PC-9 (cell line): Measurements from ENCODE around the gene NELFB. TPM values are rescaled to one million over a fixed set of nuclear protein-coding genes. Genes with fewer than 3 reads are reported as not detected.

Experiments used
- BruUV-seq: library from RNA; stranded (reverse); fragments of 400-500 nt; replicated peaks from 2 replicates; lab custom pipeline; 2021; lab: Mats Ljungman, UMichigan
- CTCF ChIA-PET: fragments of 300-600 bp; sonication (Branson Sonifier 250); formaldehyde crosslinking; loops from one replicate; lab custom pipeline; 2022; ENCODE audit warnings: antibody characterized with exemption; lab: Charles Lee
- POLR2A ChIA-PET: fragments of 300-600 bp; sonication (Branson Sonifier 250); formaldehyde crosslinking; loops from one replicate; lab custom pipeline; 2022; ENCODE audit warnings: antibody characterized with exemption; ENCODE audit not compliant: unreplicated experiment; lab: Charles Lee
- DNase-seq, 2 experiments: peaks; one replicate each; pipeline versions ENCODE4 v3.0.0 to v3.0.0-alpha.2; 2015 to 2022; ENCODE audit warnings: mixed read lengths in 1 of 2
- H2AFZ ChIP-seq: fragments of 200-600 bp; sonication (generic); 2 replicates; pipeline ENCODE4 v1.8.1; 2017; ENCODE audit warnings: antibody characterized with exemption
- H3F3A ChIP-seq: fragments of 200-600 bp; sonication (generic); 2 replicates; pipeline ENCODE4 v1.8.1; 2017; ENCODE audit warnings: antibody characterized with exemption, mild to moderate bottlenecking, low read depth; ENCODE audit not compliant: insufficient read depth
- H3K27ac ChIP-seq: fragments of 200-600 bp; sonication (generic); 2 replicates; pipeline ENCODE4 v1.6.1; 2016; ENCODE audit warnings: mixed run types
- H3K27me3 ChIP-seq: fragments of 200-600 bp; sonication (generic); 2 replicates; pipeline ENCODE4 v1.6.1; 2016; ENCODE audit warnings: low read depth, mixed run types; ENCODE audit not compliant: insufficient read depth
- H3K36me3 ChIP-seq: fragments of 200-600 bp; sonication (generic); 2 replicates; pipeline ENCODE4 v1.6.1; 2016; ENCODE audit warnings: low read depth, mixed run types
- H3K4me1 ChIP-seq: fragments of 200-600 bp; sonication (generic); replicated peaks from 2 replicates; pipeline ENCODE4 v1.6.1; 2016; ENCODE audit warnings: mixed run types; ENCODE audit not compliant: insufficient read depth
- H3K4me2 ChIP-seq: fragments of 200-600 bp; sonication (generic); 2 replicates; pipeline ENCODE4 v1.6.1; 2017; ENCODE audit warnings: mixed run types
- H3K4me3 ChIP-seq: fragments of 200-600 bp; sonication (generic); 2 replicates; pipeline ENCODE4 v1.6.1; 2016; ENCODE audit warnings: mixed run types
- H3K79me2 ChIP-seq: fragments of 200-600 bp; sonication (generic); 2 replicates; pipeline ENCODE4 v1.6.1; 2017; ENCODE audit warnings: low read depth, mixed run types
- H3K9me2 ChIP-seq: fragments of 200-600 bp; sonication (generic); 2 replicates; pipeline ENCODE4 v1.8.1; 2017; ENCODE audit warnings: mild to moderate bottlenecking; ENCODE audit not compliant: insufficient read depth
- H3K9me3 ChIP-seq: fragments of 200-600 bp; sonication (generic); 2 replicates; pipeline ENCODE4 v1.8.1; 2016; ENCODE audit warnings: low read depth; ENCODE audit not compliant: insufficient read depth
- H4K20me1 ChIP-seq: fragments of 200-600 bp; sonication (generic); 2 replicates; pipeline ENCODE4 v1.8.1; 2017; ENCODE audit not compliant: insufficient read depth
- CTCF ChIP-seq: fragments of 200-600 bp; sonication (generic); conservative IDR thresholded peaks from 2 replicates; pipeline ENCODE4 v1.6.1; 2017; ENCODE audit warnings: mixed run types, antibody characterized with exemption, mild to moderate bottlenecking, moderate library complexity
- EZH2 ChIP-seq: fragments of 200-600 bp; sonication (generic); IDR thresholded peaks from 2 replicates; pipeline ENCODE4 v1.8.0; 2017; ENCODE audit warnings: antibody characterized with exemption, low read depth
- intact Hi-C: fragments of 100-400 bp; cut with micrococcal nuclease; formaldehyde crosslinking; loops from one replicate; pipeline ENCODE4 v1.10.0; 2022; ENCODE audit not compliant: unreplicated experiment
- total RNA-seq: library from RNA; stranded (reverse); gene quantifications from 2 replicates; pipeline ENCODE4 v1.2.3, GENCODE V29; 2021

The NELFB gene
- total RNA-seq, 1 experiment from 2014 or later = 94.2 TPM

GRCh38 chr9:137244486-137245449, 10.4 kb upstream of the NELFB start:
- Histone ChIP-seq H3F3A (peaks cover 42% of the 10 kb centered on the region), H3K4me2 (no peak overlapping the region), H4K20me1 (peaks cover 29% of the 10 kb centered on the region), H2AFZ (no peak overlapping the region), H3K36me3 (peaks cover 21% of the 10 kb centered on the region; the same call in 1 of the 2 replicates), H3K27ac (no peak overlapping the region), H3K4me3 (no peak overlapping the region), H3K27me3 (no peaks in the 10 kb centered on the region), H3K9me3 (no peaks in the 10 kb centered on the region), H3K9me2 (no peaks in the 10 kb centered on the region), H3K4me1 (peaks cover 15% of the 10 kb centered on the region), H3K79me2 (peaks cover 29% of the 10 kb centered on the region)
- no TSS peak for BruUV-seq
- intact Hi-C loops = loop anchor here (5.0 kb wide), 2 partner anchors 368 to 452 kb away; partner anchors contain the start of gene TMEM141
- no peak for DNase-seq
- ChIA-PET POLR2A (interaction anchor here (1.1 kb wide), 1 partner anchor 10 kb away, joined by 5 read pairs; no protein-coding TSS in a partner anchor), CTCF (no interaction called here)
- TF ChIP-seq EZH2 = no peak
- no peak for TF ChIP-seq CTCF

- Histone ChIP-seq H3K9me3 (no peaks in the 10 kb centered on the region), H3F3A (peaks cover 35% of the 10 kb centered on the region), H3K9me2 (no peaks in the 10 kb centered on the region), H3K79me2 (peaks cover 26% of the 10 kb centered on the region), H3K4me2 (no peak overlapping the region), H4K20me1 (peaks cover 29% of the 10 kb centered on the region), H2AFZ (no peak overlapping the region), H3K4me3 (no peak overlapping the region), H3K27ac (no peak overlapping the region), H3K27me3 (no peaks in the 10 kb centered on the region), H3K4me1 (peaks cover 15% of the 10 kb centered on the region), H3K36me3 (peaks cover 21% of the 10 kb centered on the region; the same call in 1 of the 2 replicates)
- no TSS peak for BruUV-seq
- intact Hi-C loops = no loop called here
- TF ChIP-seq EZH2 = no peak
- no peak for TF ChIP-seq CTCF
- no peak for DNase-seq
- CTCF ChIA-PET = no interaction called here
- POLR2A ChIA-PET = interaction anchor here (0.6 to 0.7 kb wide), 2 partner anchors 229 to 301 kb away, joined by 5 to 9 read pairs; partner anchors contain the start of gene FBXW5
Observed at GRCh38 chr9:137245450-137246421, 9.4 kb upstream of the NELFB start.
